Glutamatergic neuron (in vitro differentiated cells): Measurements from ENCODE around the gene GATA2. TPM values are rescaled to one million over a fixed set of nuclear protein-coding genes. Genes with fewer than 3 reads are reported as not detected.
A peak's percentile ranks its signal among the peaks of the same experiment; 100 is the strongest.

Experiments
- DNase-seq: peaks from one replicate; pipeline ENCODE4 v3.0.0; 2022
- H3K27ac Mint-ChIP-seq: one replicate; pipeline ENCODE4 v1.8.0; 2020; ENCODE audit warnings: mild to moderate bottlenecking, mixed read lengths, inconsistent platforms; ENCODE audit not compliant: unreplicated experiment
- H3K27me3 Mint-ChIP-seq: one replicate; pipeline ENCODE4 v1.8.0; 2020; ENCODE audit warnings: mild to moderate bottlenecking, moderate library complexity, mixed read lengths, inconsistent platforms; ENCODE audit not compliant: unreplicated experiment
- H3K36me3 Mint-ChIP-seq: one replicate; pipeline ENCODE4 v1.8.0; 2020; ENCODE audit warnings: mild to moderate bottlenecking, mixed read lengths, inconsistent platforms; ENCODE audit not compliant: unreplicated experiment
- H3K4me1 Mint-ChIP-seq: one replicate; pipeline ENCODE4 v1.8.0; 2020; ENCODE audit warnings: mild to moderate bottlenecking, low read depth, mixed read lengths, inconsistent platforms; ENCODE audit not compliant: unreplicated experiment
- H3K4me3 Mint-ChIP-seq: one replicate; pipeline ENCODE4 v1.8.0; 2020; ENCODE audit warnings: mild to moderate bottlenecking, mixed read lengths, inconsistent platforms; ENCODE audit not compliant: unreplicated experiment
- H3K9me3 Mint-ChIP-seq: one replicate; pipeline ENCODE4 v1.8.0; 2020; ENCODE audit warnings: mild to moderate bottlenecking, moderate library complexity, mixed read lengths, inconsistent platforms; ENCODE audit not compliant: unreplicated experiment
- total RNA-seq: library from RNA; stranded (reverse); fragmentation: NEBNext Ultra II Directional; extraction: Animal tissue kit (Norgen Biotek cat#: 25700); gene quantifications from one replicate; pipeline ENCODE4 v1.2.1, GENCODE V29; 2021; ENCODE audit not compliant: unreplicated experiment
- TF ChIP-seq, protein P1 (sequence below): fragments of 200-600 bp; sonication (generic); IDR thresholded peaks from one replicate; pipeline ENCODE4 v1.5.0; 2021; ENCODE audit not compliant: partially characterized antibody, unreplicated experiment

GATA2 gene
- total RNA-seq, 1 donor from 2014 or later: 3.6 TPM

DNA sequence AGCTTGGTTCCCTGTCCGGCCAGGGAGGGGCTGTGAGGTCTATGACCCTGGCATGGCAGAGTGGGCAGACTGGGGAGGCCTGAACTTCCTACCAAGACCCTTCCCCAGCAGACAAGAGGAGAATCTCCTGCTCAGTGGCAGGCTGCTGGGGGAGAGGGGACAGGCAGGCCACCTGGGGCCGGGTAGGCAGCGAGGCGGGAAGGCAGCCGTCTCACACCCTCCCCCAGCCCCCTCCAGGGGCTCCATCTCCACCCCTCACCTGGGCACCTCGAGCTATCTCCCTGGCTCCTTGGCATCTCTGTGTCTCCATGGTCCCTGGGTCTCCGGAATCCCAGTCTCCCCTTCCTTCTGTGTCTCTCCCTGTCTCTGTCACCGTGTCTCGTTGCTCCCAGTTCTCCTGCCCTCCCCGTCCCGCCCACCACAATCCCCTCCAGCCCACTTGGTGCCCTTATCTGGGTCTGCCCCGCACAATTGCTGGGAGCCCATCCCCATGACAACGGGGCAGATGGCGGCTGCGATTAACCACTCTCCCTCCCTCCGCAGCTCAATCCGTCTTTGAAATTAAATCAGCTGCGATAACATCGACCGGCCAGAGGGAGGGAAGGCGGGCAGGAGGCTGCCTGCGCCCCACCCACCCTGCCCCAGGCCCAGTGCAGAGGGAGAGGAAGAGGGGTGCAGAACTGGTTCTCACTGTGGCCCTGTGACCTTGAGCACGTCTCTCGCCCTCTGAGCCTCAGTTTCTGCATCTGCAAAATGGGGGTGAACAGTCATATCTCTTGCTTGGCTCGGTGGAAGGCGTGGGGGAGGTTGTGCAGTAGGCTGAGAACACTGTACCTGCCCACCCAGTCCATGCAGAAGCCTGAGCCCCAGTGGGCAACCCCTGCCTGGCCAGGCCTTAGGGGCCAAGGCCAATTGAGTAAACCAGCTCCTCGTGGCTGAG, 36.0 kb downstream of the GATA2 start:
- peak; percentile 49 for DNase-seq
- Mint-ChIP-seq H3K27me3 (peaks cover 10% of the 10 kb centered on the region), H3K9me3 (peaks cover 9% of the 10 kb centered on the region), H3K4me3 (no peak overlapping the region), H3K4me1 (peaks cover 8% of the 10 kb centered on the region), H3K27ac (no peak overlapping the region), H3K36me3 (peaks cover 12% of the 10 kb centered on the region)
- TF ChIP-seq, protein P1, sequence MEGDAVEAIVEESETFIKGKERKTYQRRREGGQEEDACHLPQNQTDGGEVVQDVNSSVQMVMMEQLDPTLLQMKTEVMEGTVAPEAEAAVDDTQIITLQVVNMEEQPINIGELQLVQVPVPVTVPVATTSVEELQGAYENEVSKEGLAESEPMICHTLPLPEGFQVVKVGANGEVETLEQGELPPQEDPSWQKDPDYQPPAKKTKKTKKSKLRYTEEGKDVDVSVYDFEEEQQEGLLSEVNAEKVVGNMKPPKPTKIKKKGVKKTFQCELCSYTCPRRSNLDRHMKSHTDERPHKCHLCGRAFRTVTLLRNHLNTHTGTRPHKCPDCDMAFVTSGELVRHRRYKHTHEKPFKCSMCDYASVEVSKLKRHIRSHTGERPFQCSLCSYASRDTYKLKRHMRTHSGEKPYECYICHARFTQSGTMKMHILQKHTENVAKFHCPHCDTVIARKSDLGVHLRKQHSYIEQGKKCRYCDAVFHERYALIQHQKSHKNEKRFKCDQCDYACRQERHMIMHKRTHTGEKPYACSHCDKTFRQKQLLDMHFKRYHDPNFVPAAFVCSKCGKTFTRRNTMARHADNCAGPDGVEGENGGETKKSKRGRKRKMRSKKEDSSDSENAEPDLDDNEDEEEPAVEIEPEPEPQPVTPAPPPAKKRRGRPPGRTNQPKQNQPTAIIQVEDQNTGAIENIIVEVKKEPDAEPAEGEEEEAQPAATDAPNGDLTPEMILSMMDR: no peak

DNA sequence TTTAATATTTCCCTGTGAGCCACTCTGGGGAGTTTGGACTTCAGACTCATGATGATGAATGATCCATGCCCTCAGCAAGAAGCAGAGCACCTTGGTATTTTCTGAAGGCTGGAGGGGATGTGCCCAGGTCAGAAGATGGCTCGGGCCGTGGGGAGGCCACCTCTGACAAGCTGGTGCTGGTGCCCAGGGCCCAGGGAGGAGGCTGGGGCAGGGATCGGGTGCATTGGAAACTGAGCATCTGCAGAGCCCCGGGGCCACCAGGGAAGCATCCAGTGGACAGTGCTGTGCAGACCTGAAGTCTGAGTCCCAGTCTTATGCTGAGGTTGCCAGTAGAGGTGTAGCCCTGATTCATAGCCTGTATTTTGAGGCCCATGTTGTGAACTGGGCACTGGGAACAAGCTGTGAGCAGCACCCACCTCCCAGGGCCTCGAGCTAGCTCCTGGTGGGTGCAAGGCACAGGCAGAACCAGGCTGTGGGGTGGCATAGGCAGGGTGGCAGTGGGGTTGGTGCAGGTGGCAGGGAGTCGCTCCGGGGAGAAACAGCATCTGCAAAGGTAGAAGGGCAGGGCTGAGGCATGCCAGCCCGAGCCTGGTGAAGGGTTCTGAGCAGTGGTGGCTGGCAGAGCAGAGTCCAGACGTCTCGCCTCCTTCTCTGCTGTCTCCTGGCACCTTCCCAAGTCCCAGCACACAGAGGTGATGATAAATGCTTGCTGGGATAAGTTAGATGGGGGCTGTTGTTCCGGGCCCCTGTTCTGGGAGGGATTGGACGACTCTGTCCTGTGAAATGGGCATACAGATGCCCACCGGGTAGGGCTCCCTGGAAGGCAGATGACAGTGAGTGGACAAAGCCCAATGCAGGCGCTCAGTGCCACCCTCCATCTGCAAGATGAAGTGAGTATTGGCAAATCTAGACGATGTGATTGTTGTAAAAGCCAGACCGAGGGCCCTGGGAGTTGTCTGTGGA, 36.9 kb downstream of the GATA2 start:
- DNase-seq: no peak
- Mint-ChIP-seq H3K9me3 (peaks cover 10% of the 10 kb centered on the region), H3K27me3 (peaks cover 14% of the 10 kb centered on the region), H3K4me1 (peaks cover 8% of the 10 kb centered on the region), H3K27ac (no peak overlapping the region), H3K4me3 (no peak overlapping the region), H3K36me3 (peaks cover 12% of the 10 kb centered on the region)
- TF ChIP-seq, protein P1: no peak

DNA sequence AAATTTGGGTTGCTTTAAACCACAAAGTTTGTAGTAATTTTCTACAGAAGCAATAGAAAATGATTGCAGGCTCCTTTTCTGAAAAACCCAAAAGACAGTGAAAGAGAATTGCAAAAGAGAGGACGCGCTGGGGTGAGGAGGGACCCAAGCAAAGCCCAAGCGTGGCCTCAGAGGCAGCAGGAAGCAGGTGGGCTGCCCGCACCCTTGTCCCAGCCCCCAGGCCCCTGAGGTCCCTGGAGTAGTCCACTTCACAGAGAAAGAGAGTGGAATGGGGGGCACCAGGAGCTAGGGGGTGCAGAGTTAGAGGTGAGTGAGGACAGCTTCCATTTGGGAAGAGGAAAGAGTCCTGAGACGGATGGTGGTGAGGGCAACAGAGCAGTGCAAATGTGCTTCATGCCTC, 37.9 kb downstream of the GATA2 start:
- Mint-ChIP-seq H3K27me3 (peaks cover 17% of the 10 kb centered on the region), H3K27ac (no peak overlapping the region), H3K4me3 (no peak overlapping the region), H3K9me3 (peaks cover 8% of the 10 kb centered on the region), H3K4me1 (peaks cover 8% of the 10 kb centered on the region), H3K36me3 (peaks cover 14% of the 10 kb centered on the region)
- TF ChIP-seq, protein P1: no peak
- no peak for DNase-seq

DNA sequence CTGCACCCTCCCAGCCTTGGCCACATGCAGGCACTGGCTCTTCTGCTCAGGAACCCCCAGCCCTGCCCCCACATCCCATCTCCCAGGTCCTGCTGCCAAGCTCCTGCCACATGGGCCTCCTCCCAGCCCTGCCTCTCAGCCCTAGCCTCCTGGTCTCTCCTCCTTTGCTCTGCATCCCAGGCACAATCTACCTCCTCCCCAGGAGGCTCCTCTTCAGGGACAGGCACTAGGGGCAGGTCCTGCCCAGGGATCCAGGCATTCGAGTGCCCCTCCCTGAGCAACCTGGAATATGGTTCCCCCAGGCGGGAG, 38.7 kb downstream of the GATA2 start:
- H3K36me3 Mint-ChIP-seq: peaks cover 14% of the 10 kb centered on the region
- peaks cover 17% of the 10 kb centered on the region for H3K27me3 Mint-ChIP-seq
- H3K27ac Mint-ChIP-seq: no peak overlapping the region

More for the DNA sequence above, 38.7 kb downstream of the GATA2 start:
- TF ChIP-seq, protein P1: no peak
- H3K4me1 Mint-ChIP-seq: peaks cover 6% of the 10 kb centered on the region
- no peak for DNase-seq
- no peak overlapping the region for H3K4me3 Mint-ChIP-seq
- peaks cover 4% of the 10 kb centered on the region for H3K9me3 Mint-ChIP-seq
